ACC112 (cell line): Measurements from ENCODE around the gene PHF12.
"Not testable (repeated sequence)": the region's sequence is repeated elsewhere in the genome, so short reads cannot be mapped to it uniquely, and the experiment has no call there.

ENCODE experiments used
- H2AFZ ChIP-seq: fragments of 200-600 bp; sonication (generic); one replicate; pipeline ENCODE4 v1.6.0; 2017; ENCODE audit warnings: antibody characterized with exemption, low read length; ENCODE audit not compliant: unreplicated experiment
- H3K27ac ChIP-seq: fragments of 200-600 bp; sonication (generic); 2 replicates; pipeline ENCODE4 v1.5.1; 2014; ENCODE audit warnings: low read depth, mild to moderate bottlenecking, antibody characterized with exemption, low read length, moderate library complexity
- H3K27me3 ChIP-seq: fragments of 200-600 bp; sonication (generic); 2 replicates; pipeline ENCODE4 v1.6.1; 2014; ENCODE audit warnings: mild to moderate bottlenecking, antibody characterized with exemption, low read length, moderate library complexity, mixed read lengths; ENCODE audit not compliant: insufficient read depth
- H3K36me3 ChIP-seq: fragments of 200-600 bp; sonication (generic); 2 replicates; pipeline ENCODE4 v1.6.1; 2016; ENCODE audit warnings: mild to moderate bottlenecking, antibody characterized with exemption, low read length, moderate library complexity, mixed read lengths; ENCODE audit not compliant: insufficient read depth
- H3K4me1 ChIP-seq: fragments of 200-600 bp; sonication (generic); one replicate; pipeline ENCODE4 v1.6.1; 2016; ENCODE audit warnings: low read length, mixed read lengths; ENCODE audit not compliant: insufficient read depth, unreplicated experiment, control insufficient read depth
- H3K4me3 ChIP-seq: fragments of 200-600 bp; sonication (generic); 2 replicates; pipeline ENCODE4 v1.5.1; 2014; ENCODE audit warnings: mild to moderate bottlenecking, low read depth, low read length
- H3K79me2 ChIP-seq: fragments of 200-600 bp; sonication (generic); one replicate; pipeline ENCODE4 v1.6.0; 2016; ENCODE audit warnings: low read length; ENCODE audit not compliant: control insufficient read depth, unreplicated experiment, insufficient read depth

Gene PHF12

GRCh38 chr17:28944862-28945741 is 6.2 kb downstream of the PHF12 start:
- Histone ChIP-seq H3K79me2 (peaks cover 95% of the 10 kb centered on the region), H2AFZ (no peak overlapping the region), H3K4me3 (peak overlapping the region; percentile 58), H3K27ac (peak overlapping the region; percentile 88), H3K27me3 (no peaks in the 10 kb centered on the region), H3K4me1 (peaks cover 36% of the 10 kb centered on the region), H3K36me3 (peaks cover 9% of the 10 kb centered on the region; the same call in 1 of the 2 replicates)

- Histone ChIP-seq H3K79me2 (peaks cover 96% of the 10 kb centered on the region), H3K36me3 (peaks cover 9% of the 10 kb centered on the region; the same call in 1 of the 2 replicates), H2AFZ (no peak overlapping the region), H3K4me1 (peaks cover 36% of the 10 kb centered on the region), H3K27ac (peak overlapping the region; percentile 88; the same call in 1 of the 2 replicates), H3K27me3 (no peaks in the 10 kb centered on the region), H3K4me3 (no peak overlapping the region)
These were observed 7.0 kb downstream of the PHF12 start for GRCh38 chr17:28944343-28944742.

GRCh38 chr17:28942925-28943324 is 8.4 kb downstream of the PHF12 start:
- H3K36me3 ChIP-seq = peaks cover 9% of the 10 kb centered on the region; the same call in 1 of the 2 replicates
- H3K4me3 ChIP-seq = no peak overlapping the region
- peaks cover 39% of the 10 kb centered on the region for H3K4me1 ChIP-seq
- peaks cover 96% of the 10 kb centered on the region for H3K79me2 ChIP-seq
- no peak overlapping the region for H2AFZ ChIP-seq
- H3K27me3 ChIP-seq = no peaks in the 10 kb centered on the region
- H3K27ac ChIP-seq = no peak overlapping the region

- Histone ChIP-seq H3K4me3 (no peak overlapping the region), H3K27me3 (no peaks in the 10 kb centered on the region), H3K27ac (no peak overlapping the region), H3K36me3 (peaks cover 9% of the 10 kb centered on the region; the same call in 1 of the 2 replicates), H2AFZ (no peak overlapping the region), H3K4me1 (peaks cover 33% of the 10 kb centered on the region), H3K79me2 (peaks cover 94% of the 10 kb centered on the region)
These were observed 10.1 kb downstream of the PHF12 start for GRCh38 chr17:28941251-28941650.

- Histone ChIP-seq H3K4me3 (no peak overlapping the region), H3K4me1 (peaks cover 27% of the 10 kb centered on the region), H3K79me2 (peaks cover 94% of the 10 kb centered on the region), H3K27ac (no peak overlapping the region), H3K36me3 (peaks cover 14% of the 10 kb centered on the region), H3K27me3 (no peaks in the 10 kb centered on the region), H2AFZ (no peak overlapping the region)
These were observed 10.6 kb downstream of the PHF12 start for GRCh38 chr17:28940675-28941074.

- Histone ChIP-seq H3K27ac (no peak overlapping the region), H3K27me3 (no peaks in the 10 kb centered on the region)
These were observed 11.2 kb downstream of the PHF12 start for GRCh38 chr17:28940142-28940541.

GRCh38 chr17:28938552-28938951 is 12.8 kb downstream of the PHF12 start:
- H2AFZ ChIP-seq = no peak overlapping the region
- peaks cover 18% of the 10 kb centered on the region for H3K4me1 ChIP-seq
- no peaks in the 10 kb centered on the region for H3K27me3 ChIP-seq
- H3K27ac ChIP-seq = no peak overlapping the region
- H3K79me2 ChIP-seq = peaks cover 89% of the 10 kb centered on the region
- H3K4me3 ChIP-seq = no peak overlapping the region
- H3K36me3 ChIP-seq = peaks cover 13% of the 10 kb centered on the region

More at GRCh38 chr17:28940142-28940541, 11.2 kb downstream of the PHF12 start:
- Histone ChIP-seq H2AFZ (no peak overlapping the region), H3K4me3 (no peak overlapping the region), H3K79me2 (peaks cover 91% of the 10 kb centered on the region), H3K36me3 (peaks cover 16% of the 10 kb centered on the region), H3K4me1 (peaks cover 22% of the 10 kb centered on the region)

- no peak overlapping the region for H3K4me3 ChIP-seq
- peak overlapping the region; percentile 20; the same call in 1 of the 2 replicates for H3K27ac ChIP-seq
- no peaks in the 10 kb centered on the region for H3K27me3 ChIP-seq
- H3K4me1 ChIP-seq = peaks cover 18% of the 10 kb centered on the region
- H2AFZ ChIP-seq = no peak overlapping the region
- H3K79me2 ChIP-seq = peaks cover 92% of the 10 kb centered on the region
- H3K36me3 ChIP-seq = peaks cover 19% of the 10 kb centered on the region
These were observed 14.1 kb downstream of the PHF12 start for GRCh38 chr17:28937044-28937729.

- H2AFZ ChIP-seq = no peak overlapping the region
- H3K4me1 ChIP-seq = peaks cover 18% of the 10 kb centered on the region
- peaks cover 92% of the 10 kb centered on the region for H3K79me2 ChIP-seq
- H3K36me3 ChIP-seq = peaks cover 19% of the 10 kb centered on the region
- no peak overlapping the region for H3K4me3 ChIP-seq
- no peaks in the 10 kb centered on the region for H3K27me3 ChIP-seq
- H3K27ac ChIP-seq = no peak overlapping the region
These were observed 15.4 kb downstream of the PHF12 start for GRCh38 chr17:28935744-28936460.

- Histone ChIP-seq H3K4me1 (peaks cover 18% of the 10 kb centered on the region), H3K79me2 (peaks cover 92% of the 10 kb centered on the region), H3K36me3 (peaks cover 29% of the 10 kb centered on the region)
- H2AFZ ChIP-seq, H3K27me3 ChIP-seq, H3K4me3 ChIP-seq, H3K27ac ChIP-seq: not testable (repeated sequence)
These were observed 16.8 kb downstream of the PHF12 start for GRCh38 chr17:28934508-28934907.
